A172 (cell line): Measurements from ENCODE around the gene PRSS2. TPM values are rescaled to one million over a fixed set of nuclear protein-coding genes. Genes with fewer than 3 reads are reported as not detected.
"Not testable (repeated sequence)": the region's sequence is repeated elsewhere in the genome, so short reads cannot be mapped to it uniquely, and the experiment has no call there.

ENCODE experiments used
- DNase-seq: peaks from one replicate; pipeline ENCODE4 v3.0.0-alpha.2; 2015; ENCODE audit warnings: low spot score
- total RNA-seq: library from RNA; depleted of rRNA; stranded (reverse); fragments of >200 nt; shearing (Covaris generic); gene quantifications from 2 replicates; pipeline ENCODE4 v1.2.3, GENCODE V29; 2014; rRNA removed

The PRSS2 gene
- not detected in 2 replicates for total RNA-seq

- DNase-seq, result no peak
Measured at GRCh38 chr7:142770661-142771352, at the start of gene PRSS2. PRSS2 (plus strand) TSS chr7:142770970; CDS start chr7:142770983, 13 bp downstream.

GRCh38 chr7:142720986-142721385, 49.8 kb upstream of the PRSS2 start:
- no peak for DNase-seq

GRCh38 chr7:142722248-142722794, 48.4 kb upstream of the PRSS2 start:
- no peak for DNase-seq

GRCh38 chr7:142733271-142733670, 37.5 kb upstream of the PRSS2 start:
- no peak for DNase-seq

- no peak for DNase-seq
Measured at GRCh38 chr7:142739923-142740492, 30.8 kb upstream of the PRSS2 start.

GRCh38 chr7:142740786-142741185, 30.0 kb upstream of the PRSS2 start:
- DNase-seq, result no peak

GRCh38 chr7:142741932-142742331, 28.8 kb upstream of the PRSS2 start:
- not testable (repeated sequence) for DNase-seq

GRCh38 chr7:142745091-142745635, 25.6 kb upstream of the PRSS2 start:
- peak; percentile 15 for DNase-seq

- no peak for DNase-seq
Measured at GRCh38 chr7:142745745-142746144, 25.0 kb upstream of the PRSS2 start.

- no peak for DNase-seq
Measured at GRCh38 chr7:142746264-142746663, 24.5 kb upstream of the PRSS2 start.

- not testable (repeated sequence) for DNase-seq
Measured at GRCh38 chr7:142748410-142748809, 22.4 kb upstream of the PRSS2 start.

GRCh38 chr7:142749218-142749993, 21.4 kb upstream of the PRSS2 start, which contains the start of gene PRSS1:
PRSS1 (plus strand) TSS chr7:142749472; CDS start chr7:142749485, 13 bp downstream.
- DNase-seq, result no peak

GRCh38 chr7:142750321-142750938, 20.3 kb upstream of the PRSS2 start:
- no peak for DNase-seq

- DNase-seq, result not testable (repeated sequence)
Measured at GRCh38 chr7:142751526-142752175, 19.1 kb upstream of the PRSS2 start.

GRCh38 chr7:142752376-142753225, 18.2 kb upstream of the PRSS2 start:
- no peak for DNase-seq

- DNase-seq, result no peak
Measured at GRCh38 chr7:142753366-142753765, 17.4 kb upstream of the PRSS2 start.

GRCh38 chr7:142753925-142754491, 16.8 kb upstream of the PRSS2 start:
- DNase-seq, result not testable (repeated sequence)

- peak; percentile 26 for DNase-seq
Measured at GRCh38 chr7:142754681-142755575, 15.8 kb upstream of the PRSS2 start.

GRCh38 chr7:142758312-142758711, 12.5 kb upstream of the PRSS2 start:
- not testable (repeated sequence) for DNase-seq
